HepG2 (cell line): ENCODE results near the gene GUCY2D. TPM values are rescaled to one million over a fixed set of nuclear protein-coding genes. Genes with fewer than 3 reads are reported as not detected.

Experiments used
- ATF2 ChIP-seq: sonication (generic); formaldehyde crosslinking; IDR thresholded peaks from 2 replicates; pipeline ENCODE4 v1.4.0; 2020; ENCODE audit warnings: missing genetic modification reagents
- ATF5 ChIP-seq: sonication (generic); formaldehyde crosslinking; IDR thresholded peaks from 2 replicates; pipeline ENCODE4 v1.4.0; 2020; ENCODE audit warnings: mild to moderate bottlenecking, low read depth, missing genetic modification reagents
- FOXK1 ChIP-seq: sonication (generic); formaldehyde crosslinking; IDR thresholded peaks from 2 replicates; pipeline ENCODE4 v1.4.0; 2020; ENCODE audit warnings: low read depth, missing genetic modification reagents, borderline replicate concordance
- GTF3A ChIP-seq: sonication (generic); formaldehyde crosslinking; conservative IDR thresholded peaks from 2 replicates; pipeline ENCODE4 v1.4.0; 2020; ENCODE audit warnings: mild to moderate bottlenecking, missing genetic modification reagents
- HMG20B ChIP-seq: conservative IDR thresholded peaks from 2 replicates; pipeline ENCODE4 v1.6.1; 2016; ENCODE audit warnings: missing genetic modification reagents, missing compliant biosample characterization
- KDM2A ChIP-seq: sonication (generic); formaldehyde crosslinking; IDR thresholded peaks from 2 replicates; pipeline ENCODE4 v1.4.0; 2020; ENCODE audit warnings: low read depth, missing genetic modification reagents, borderline replicate concordance
- KDM3A ChIP-seq: IDR thresholded peaks from 2 replicates; pipeline ENCODE4 v1.6.1; 2018; ENCODE audit warnings: low read depth, missing compliant biosample characterization
- NFE2L2 ChIP-seq: fragments of 150-350 bp; IDR thresholded peaks from 2 replicates; pipeline ENCODE4 v1.6.1; 2014; ENCODE audit warnings: low read length
- PCBP1 ChIP-seq: fragments of 200-400 bp; formaldehyde crosslinking; IDR thresholded peaks from 2 replicates; pipeline ENCODE4 v1.6.1; 2017; ENCODE audit warnings: mild to moderate bottlenecking, low read depth, low read length, borderline replicate concordance
- RBFOX2 ChIP-seq: fragments of 200-400 bp; formaldehyde crosslinking; IDR thresholded peaks from 2 replicates; pipeline ENCODE4 v1.6.1; 2017; ENCODE audit warnings: low read depth, mild to moderate bottlenecking, low read length
- ZBTB33 ChIP-seq: sonication (generic); formaldehyde crosslinking; IDR thresholded peaks from 2 replicates; pipeline ENCODE4 v1.4.0; 2020; ENCODE audit warnings: missing genetic modification reagents
- ZBTB46 ChIP-seq: sonication (generic); formaldehyde crosslinking; IDR thresholded peaks from 2 replicates; pipeline ENCODE4 v1.4.0; 2020; ENCODE audit warnings: mild to moderate bottlenecking, missing genetic modification reagents, borderline replicate concordance
- ZNF101 ChIP-seq: sonication (generic); formaldehyde crosslinking; IDR thresholded peaks from 2 replicates; pipeline ENCODE4 v1.4.0; 2020; ENCODE audit warnings: mild to moderate bottlenecking, low read depth, missing genetic modification reagents, borderline replicate concordance
- ZNF136 ChIP-seq: sonication (generic); formaldehyde crosslinking; IDR thresholded peaks from 2 replicates; pipeline ENCODE4 v1.8.1; 2022; ENCODE audit warnings: low read depth, mild to moderate bottlenecking, moderate library complexity, missing genetic modification reagents
- ZNF343 ChIP-seq: sonication (generic); formaldehyde crosslinking; IDR thresholded peaks from 2 replicates; pipeline ENCODE4 v1.4.0; 2020; ENCODE audit warnings: mild to moderate bottlenecking, missing genetic modification reagents
- ZNF367 ChIP-seq: sonication (generic); formaldehyde crosslinking; IDR thresholded peaks from 2 replicates; pipeline ENCODE4 v1.4.0; 2020; ENCODE audit warnings: missing genetic modification reagents, borderline replicate concordance
- ZNF567 ChIP-seq: sonication (generic); formaldehyde crosslinking; IDR thresholded peaks from 2 replicates; pipeline ENCODE4 v1.8.1; 2023; ENCODE audit warnings: mild to moderate bottlenecking, missing genetic modification reagents, borderline replicate concordance
- ZNF75D ChIP-seq: sonication (generic); formaldehyde crosslinking; IDR thresholded peaks from 2 replicates; pipeline ENCODE4 v1.8.1; 2023; ENCODE audit warnings: missing genetic modification reagents, mild to moderate bottlenecking, borderline replicate concordance
- ZNF770 ChIP-seq: sonication (generic); formaldehyde crosslinking; IDR thresholded peaks from 2 replicates; pipeline ENCODE4 v1.5.0; 2020; ENCODE audit warnings: mild to moderate bottlenecking, missing genetic modification reagents
- ZNF781 ChIP-seq: sonication (generic); formaldehyde crosslinking; IDR thresholded peaks from 2 replicates; pipeline ENCODE4 v1.5.1; 2020; ENCODE audit warnings: borderline replicate concordance, mild to moderate bottlenecking, missing genetic modification reagents; ENCODE audit errors: not compliant biosample characterization
- ZZZ3 ChIP-seq: sonication (generic); formaldehyde crosslinking; IDR thresholded peaks from 2 replicates; pipeline ENCODE4 v1.4.0; 2020; ENCODE audit warnings: missing genetic modification reagents, mild to moderate bottlenecking, borderline replicate concordance
- polyA plus RNA-seq, 8 experiments: library from polyadenylated mRNA; depleted of rRNA in 3 of 8; stranded (reverse) in 7 of 8; unstranded in 1 of 8; fragments of >200 nt; fragmentation: Illumina TruSeq in 4 of 8; extraction: Trizol in 4 of 8; gene quantifications; 2 replicates each; pipeline versions ENCODE4 v1.2.1 to v1.2.3, GENCODE V29; 2011 to 2016; ENCODE audit warnings: low read depth in 4 of 8, missing spikeins in 1 of 8, mixed read lengths in 1 of 8; ENCODE audit not compliant: insufficient read depth in 1 of 8
- total RNA-seq, 5 experiments: library from RNA; depleted of rRNA; stranded (reverse); fragments of >200 nt; fragmentation: Illumina TruSeq; extraction: Trizol; gene quantifications; 2 replicates each; pipeline ENCODE4 v1.2.3, GENCODE V29; 2016; ENCODE audit warnings: low read depth in 1 of 5

The GUCY2D gene
- total and polyA plus RNA-seq, 2 of the 13 experiments (the other 11 are each of a cell fraction or from before 2014, with no cell fraction given), result not detected

- TF ChIP-seq ATF2, result no peak
- TF ChIP-seq GTF3A (CRISPR knock-in tag), result no peak
- TF ChIP-seq PCBP1, result no peak
- TF ChIP-seq ZNF781, result peak; percentile 79
- TF ChIP-seq ZNF101 (CRISPR knock-in tag), result no peak
- no peak for TF ChIP-seq RBFOX2
- no peak for TF ChIP-seq ZNF136 (CRISPR knock-in tag)
- no peak for TF ChIP-seq ATF5
- TF ChIP-seq ZNF75D (CRISPR knock-in tag), result no peak
- no peak for TF ChIP-seq ZNF367
- TF ChIP-seq HMG20B, result no peak
- TF ChIP-seq ZNF770 (CRISPR knock-in tag), result no peak
- no peak for TF ChIP-seq ZBTB46 (CRISPR knock-in tag)
- no peak for TF ChIP-seq ZNF343 (CRISPR knock-in tag)
- TF ChIP-seq ZZZ3 (CRISPR knock-in tag), result no peak
- TF ChIP-seq KDM2A (CRISPR knock-in tag), result no peak
- no peak for TF ChIP-seq ZNF567 (CRISPR knock-in tag)
- TF ChIP-seq FOXK1, result no peak
- TF ChIP-seq NFE2L2, result no peak
- TF ChIP-seq KDM3A, result no peak
- no peak for TF ChIP-seq ZBTB33 (CRISPR knock-in tag)
Measured at GRCh38 chr17:8016632-8017424, 14.4 kb downstream of the GUCY2D start (continued).
